Lung (tissue), 16 donors: Measurements from ENCODE around the gene SERBP1. TPM values are rescaled to one million over a fixed set of nuclear protein-coding genes. Genes with fewer than 3 reads are reported as not detected.

ENCODE experiments used
- ATAC-seq: fragments of 200-7000 bp; cut with Tn5 transposase; one replicate; pipeline ENCODE4 v1.9.1; 2020; ENCODE audit warnings: moderate number of reproducible peaks; ENCODE audit not compliant: insufficient read depth, low FRiP score
- DNase-seq, 3 donors: peaks; one replicate each; pipeline ENCODE4 v3.0.0-alpha.2; 2013 to 2017
- H3K27ac ChIP-seq, 2 donors: one replicate each; pipeline ENCODE4 v1.5.1; 2013; ENCODE audit warnings: mild to moderate bottlenecking in 2 of 2, moderate library complexity in 2 of 2, control low read depth in 1 of 2, inconsistent platforms in 1 of 2, low read depth in 1 of 2, low read length in 1 of 2
- H3K27me3 ChIP-seq, 3 donors: one replicate each; pipeline ENCODE4 v1.5.1; 2013; ENCODE audit warnings: low read length in 2 of 3; ENCODE audit not compliant: control insufficient read depth in 3 of 3, insufficient read depth in 3 of 3
- H3K36me3 ChIP-seq, 4 donors: one replicate each; pipeline ENCODE4 v1.5.1; 2013; ENCODE audit warnings: low read length in 4 of 4, mild to moderate bottlenecking in 1 of 4, moderate library complexity in 1 of 4; ENCODE audit not compliant: control insufficient read depth in 4 of 4, insufficient read depth in 4 of 4
- H3K4me1 ChIP-seq, 5 donors: one replicate each; pipeline ENCODE4 v1.5.1; 2013; ENCODE audit warnings: low read length in 5 of 5, mild to moderate bottlenecking in 2 of 5, moderate library complexity in 1 of 5; ENCODE audit not compliant: control insufficient read depth in 5 of 5, insufficient read depth in 5 of 5
- H3K4me3 ChIP-seq: one replicate; pipeline ENCODE4 v1.5.1; 2013; ENCODE audit warnings: mild to moderate bottlenecking, control low read depth, moderate library complexity
- H3K9ac ChIP-seq, 2 donors: one replicate each; pipeline ENCODE4 v1.5.1; 2013; ENCODE audit warnings: low read length in 2 of 2, control low read depth in 1 of 2; ENCODE audit not compliant: insufficient read depth in 1 of 2
- H3K9me3 ChIP-seq, 4 donors: one replicate each; pipeline ENCODE4 v1.5.1; 2013; ENCODE audit warnings: low read length in 3 of 4, mild to moderate bottlenecking in 1 of 4, moderate library complexity in 1 of 4; ENCODE audit not compliant: control insufficient read depth in 4 of 4, insufficient read depth in 3 of 4
- CTCF ChIP-seq: IDR thresholded peaks from 2 replicates; pipeline ENCODE4 v1.5.1; 2012; ENCODE audit warnings: mild to moderate bottlenecking; ENCODE audit errors: control extremely low read depth, extremely low read depth
- WGBS, 2 donors: extraction: QIAGEN DNeasy Blood & Tissue Kit; methylation state at CpG; one replicate each; pipeline ENCODE4 v1.1.7; 2013; 5-methylcytosine and 5-hydroxymethylcytosine counted together
- long read RNA-seq, 5 donors: transcript quantifications; one replicate each; lab custom pipeline, GENCODE V29; 2026
- polyA plus RNA-seq, 2 donors: library from polyadenylated mRNA; stranded (reverse); fragments of 200-250 nt; gene quantifications; one replicate each; pipeline ENCODE4 v1.2.1, GENCODE V29; 2013
- total RNA-seq, 2 donors: library from RNA; depleted of rRNA in 1 of 2; stranded (reverse); fragments of >200 nt in 1 of 2; gene quantifications; one replicate each; pipeline ENCODE4 v1.2.1, GENCODE V29; 2014 to 2021
- donor health status: control.
- donor health status: control.
- donor health status: Bipolar disorder and iron deficiency.
- donor health status: healthy.
- donor health status: DM: yes; HTN: yes; CAD: no.

Gene SERBP1
- 100 to 1,000 TPM; 136 to 220 TPM for total RNA-seq
- 100 to 1,000 TPM in 1 of 2 donors, 10 to 100 TPM in 1; 72.2 to 162 TPM for polyA plus RNA-seq
- long read RNA-seq, donor 1, full-length matches to known transcripts: 104 of 265 reads
- long read RNA-seq, donor 1, partial matches to known transcripts: 161 of 265 reads
- long read RNA-seq, donor 1, other reads (novel, unspliced or antisense): 0 of 265 reads
- long read RNA-seq, donor 2, full-length matches to known transcripts: 31 of 99 reads
- long read RNA-seq, donor 2, partial matches to known transcripts: 68 of 99 reads
- long read RNA-seq, donor 2, other reads (novel, unspliced or antisense): 0 of 99 reads
- long read RNA-seq, donor 3, full-length matches to known transcripts: 49 of 213 reads
- long read RNA-seq, donor 3, partial matches to known transcripts: 164 of 213 reads
- long read RNA-seq, donor 3, other reads (novel, unspliced or antisense): 0 of 213 reads
- long read RNA-seq, donor 4, full-length matches to known transcripts: 36 of 103 reads
- long read RNA-seq, donor 4, partial matches to known transcripts: 67 of 103 reads
- long read RNA-seq, donor 4, other reads (novel, unspliced or antisense): 0 of 103 reads
- long read RNA-seq, donor 5, full-length matches to known transcripts: 80 of 224 reads
- long read RNA-seq, donor 5, partial matches to known transcripts: 144 of 224 reads
- long read RNA-seq, donor 5, other reads (novel, unspliced or antisense): 0 of 224 reads

GRCh38 chr1:67430358-67431155 lies at the start of gene SERBP1:
SERBP1 (minus strand) TSS chr1:67430402; CDS start chr1:67430300, 102 bp downstream.
- H3K9ac ChIP-seq: peak within 1 kb of the TSS; percentile 79 to 88
- DNase-seq (peak; percentile 97 to 99 (median 97)), ATAC-seq (peak; percentile 97)
- peak within 1 kb of the TSS; percentile 82 to 96 for H3K27ac ChIP-seq
- H3K4me3 ChIP-seq: peak within 1 kb of the TSS; percentile 86
- no peak for TF ChIP-seq CTCF
- peaks cover 0 to 19% (median 4%) of the 10 kb centered on the region in 5 donors for H3K4me1 ChIP-seq
- H3K27me3 ChIP-seq: no peaks in the 10 kb centered on the region
- WGBS, 2 donors: 0 to 1% methylated on average over 62 of the region's 62 CpGs
- H3K36me3 ChIP-seq: peaks cover 4 to 20% (median 5%) of the 10 kb centered on the region in 4 donors
- H3K9me3 ChIP-seq: no peaks in the 10 kb centered on the region

- DNase-seq (peak in 1 of 3 donors; percentile 29), ATAC-seq (peak; percentile 37)
- no peak overlapping the region for H3K27ac ChIP-seq
- no peaks in the 10 kb centered on the region for H3K9me3 ChIP-seq
- H3K4me3 ChIP-seq: no peak overlapping the region
- TF ChIP-seq CTCF: no peak
- no peaks in the 10 kb centered on the region for H3K27me3 ChIP-seq
- 36 to 44% methylated on average over 10 of the region's 10 CpGs for WGBS, 2 donors
- H3K36me3 ChIP-seq: no peaks in the 10 kb centered on the region
- no peak overlapping the region for H3K9ac ChIP-seq
- peaks cover 0 to 4% (median 0%) of the 10 kb centered on the region in 5 donors for H3K4me1 ChIP-seq
Measured at GRCh38 chr1:67479146-67479891, 49.1 kb upstream of the SERBP1 start.

- TF ChIP-seq CTCF: no peak
Measured at GRCh38 chr1:67476906-67477305, 46.7 kb upstream of the SERBP1 start.

More at GRCh38 chr1:67476906-67477305, 46.7 kb upstream of the SERBP1 start:
- peaks cover 0 to 4% (median 0%) of the 10 kb centered on the region in 5 donors for H3K4me1 ChIP-seq
- no peak overlapping the region for H3K4me3 ChIP-seq
- DNase-seq (no peak), ATAC-seq (no peak)
- no peaks in the 10 kb centered on the region for H3K36me3 ChIP-seq
- H3K27ac ChIP-seq: no peak overlapping the region
- 70 to 84% methylated on average over 5 of the region's 5 CpGs for WGBS, 2 donors
- no peaks in the 10 kb centered on the region for H3K27me3 ChIP-seq
- H3K9ac ChIP-seq: no peak overlapping the region
- H3K9me3 ChIP-seq: no peaks in the 10 kb centered on the region
